NCI-H2029 (cell line): Measurements from ENCODE around the gene RALA.
"Not testable (repeated sequence)": the region's sequence is repeated elsewhere in the genome, so short reads cannot be mapped to it uniquely, and the experiment has no call there.

Source experiments
- DNase-seq: peaks from one replicate; lab custom pipeline; 2025; lab: John Stamatoyannopoulos, UW

Gene RALA

GRCh38 chr7:39647816-39648215 is 24.4 kb downstream of the RALA start:
- no peak for DNase-seq

- DNase-seq: no peak
These were observed 27.3 kb downstream of the RALA start for GRCh38 chr7:39650676-39651075.

- DNase-seq: no peak
These were observed 27.9 kb downstream of the RALA start for GRCh38 chr7:39651265-39651664.

GRCh38 chr7:39656415-39656814 is 33.0 kb downstream of the RALA start:
- DNase-seq: peak; percentile 6

GRCh38 chr7:39659356-39660013 is 36.1 kb downstream of the RALA start:
- DNase-seq: no peak

GRCh38 chr7:39661960-39662359 is 38.6 kb downstream of the RALA start:
- DNase-seq: no peak

GRCh38 chr7:39663263-39663662 is 39.9 kb downstream of the RALA start:
- DNase-seq: no peak

GRCh38 chr7:39664057-39664456 is 40.7 kb downstream of the RALA start:
- DNase-seq: no peak

GRCh38 chr7:39664585-39664984 is 41.2 kb downstream of the RALA start:
- no peak for DNase-seq

- no peak for DNase-seq
These were observed 43.2 kb downstream of the RALA start for GRCh38 chr7:39666562-39666961.

GRCh38 chr7:39667341-39667923 is 44.1 kb downstream of the RALA start:
- DNase-seq: no peak

- not testable (repeated sequence) for DNase-seq
These were observed 44.9 kb downstream of the RALA start for GRCh38 chr7:39668280-39668679.

GRCh38 chr7:39670052-39670451 is 46.7 kb downstream of the RALA start:
- no peak for DNase-seq

- DNase-seq: no peak
These were observed 47.6 kb downstream of the RALA start for GRCh38 chr7:39670934-39671333.

GRCh38 chr7:39672176-39672575 is 48.8 kb downstream of the RALA start:
- DNase-seq: no peak

GRCh38 chr7:39673868-39674267 is 50.5 kb downstream of the RALA start:
- no peak for DNase-seq

GRCh38 chr7:39674406-39674805 is 51.0 kb downstream of the RALA start:
- DNase-seq: no peak

- DNase-seq: no peak
These were observed 53.0 kb downstream of the RALA start for GRCh38 chr7:39676346-39676745.

GRCh38 chr7:39678930-39679709 is 55.7 kb downstream of the RALA start:
- DNase-seq: no peak

- not testable (repeated sequence) for DNase-seq
These were observed 56.5 kb downstream of the RALA start for GRCh38 chr7:39679874-39680273.

- DNase-seq: no peak
These were observed 58.6 kb downstream of the RALA start for GRCh38 chr7:39681887-39682441.

GRCh38 chr7:39683216-39683845 is 60.0 kb downstream of the RALA start:
- DNase-seq: no peak
